T-helper 2 cell treated with Interferon-gamma antibody and Interleukin-4, amounts not matched to agents 100 ng/mL and 5 ng/mL, for 36 hours (primary cell): Measurements from ENCODE around the gene SLC6A5. TPM values are rescaled to one million over a fixed set of nuclear protein-coding genes. Genes with fewer than 3 reads are reported as not detected.

Experiments
- intact Hi-C: fragments of 100-400 bp; cut with micrococcal nuclease; formaldehyde crosslinking; loops from one replicate; pipeline ENCODE4 v1.15.1; 2023
- total RNA-seq: library from RNA; stranded (reverse); gene quantifications from 2 replicates; pipeline ENCODE4 v1.2.3, GENCODE V29; 2022

The SLC6A5 gene
- total RNA-seq, 1 donor from 2014 or later: not detected

DNA sequence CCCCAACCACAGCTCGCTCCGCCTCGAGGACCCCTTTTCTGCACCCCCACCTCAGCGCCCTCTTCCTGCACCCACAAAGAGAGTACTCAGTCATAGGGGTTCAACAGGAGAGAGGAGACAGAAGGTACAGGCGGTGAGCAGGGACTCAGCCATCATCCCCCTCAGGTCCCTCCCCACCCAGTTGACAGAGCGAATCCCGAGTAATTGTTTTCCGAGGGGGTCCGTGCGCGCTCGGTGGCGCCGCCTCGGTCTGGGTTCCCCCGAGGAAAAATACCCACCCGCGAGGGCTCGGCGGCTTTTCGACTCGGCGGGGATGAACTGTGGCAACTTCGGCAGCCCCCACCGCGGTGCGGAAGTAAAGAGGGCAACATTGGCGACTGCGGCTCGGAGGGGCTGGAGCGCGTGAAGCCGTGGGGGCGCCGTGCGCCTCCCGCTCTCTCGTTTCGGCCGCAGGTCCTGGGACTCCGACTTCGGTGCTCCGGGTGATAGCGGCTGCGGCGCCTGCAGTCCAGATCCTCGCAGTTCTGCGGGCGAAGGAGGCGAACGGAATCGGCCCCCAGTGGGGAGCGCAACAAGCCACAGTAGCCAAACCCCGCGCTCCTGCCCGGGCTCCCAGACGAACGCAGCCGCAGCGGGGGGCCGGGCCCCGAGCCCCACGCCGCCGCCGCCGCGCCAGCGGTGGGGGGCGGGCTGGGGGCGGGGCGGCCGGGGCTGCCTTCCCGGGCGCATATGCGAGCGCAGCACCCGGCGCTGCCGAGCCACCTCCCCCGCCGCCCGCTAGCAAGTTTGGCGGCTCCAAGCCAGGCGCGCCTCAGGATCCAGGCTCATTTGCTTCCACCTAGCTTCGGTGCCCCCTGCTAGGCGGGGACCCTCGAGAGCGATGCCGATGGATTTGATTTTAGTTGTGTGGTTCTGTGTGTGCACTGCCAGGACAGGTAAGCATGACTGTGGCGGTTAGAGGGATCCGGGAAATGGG, 69.7 kb downstream of the SLC6A5 start, which contains the start of gene NELL1:
Gene NELL1, plus strand, starts transcription at position 743 of the 976 bp plus-strand sequence.
- intact Hi-C loops: no loop called here

DNA sequence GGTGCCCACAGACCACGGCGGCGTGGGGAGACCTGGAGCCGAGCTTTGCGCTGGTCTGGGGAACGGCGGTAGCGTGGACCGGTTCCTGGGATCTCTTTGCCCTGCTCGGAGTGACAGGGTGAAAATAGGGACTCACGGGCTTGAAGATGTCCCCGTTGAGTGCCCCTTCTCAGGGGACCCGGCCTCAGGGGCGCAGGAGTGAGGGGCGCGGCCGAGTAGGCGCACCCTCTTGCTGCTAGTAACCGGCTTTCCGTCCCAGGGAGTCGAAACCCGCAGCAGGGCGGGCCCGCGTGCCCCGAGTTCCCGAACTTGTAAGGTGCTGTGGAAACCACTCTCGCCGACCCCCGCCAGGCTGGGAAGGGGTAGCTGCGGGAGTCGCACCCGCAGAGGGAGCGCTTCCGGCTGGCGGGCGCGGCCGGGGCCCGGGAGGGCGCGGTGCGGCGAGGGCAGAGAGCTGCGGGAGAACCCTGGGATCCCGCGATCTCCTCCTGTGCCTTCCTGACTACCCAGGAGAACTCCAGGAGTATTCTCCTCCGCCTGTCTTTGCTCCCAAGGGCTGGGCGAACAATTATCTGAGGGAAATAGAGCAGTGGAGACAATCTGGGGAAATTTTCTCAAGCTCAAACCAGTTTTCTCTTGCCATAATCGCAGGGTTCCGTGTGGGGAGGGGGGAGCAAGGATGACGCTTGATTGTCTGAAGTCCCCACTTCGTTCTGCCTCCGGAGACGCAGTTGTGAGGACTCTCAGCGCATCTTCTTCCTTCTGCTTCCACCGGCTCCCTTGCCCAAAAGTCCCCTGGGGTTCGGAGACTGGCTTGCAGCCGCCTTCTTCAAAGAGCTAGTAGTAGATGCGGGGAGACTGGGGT, 70.6 kb downstream of the SLC6A5 start:
- intact Hi-C loops: loop anchor here (5.0 kb wide), 2 partner anchors 73 to 513 kb away; partner anchors contain the start of gene SLC6A5

DNA sequence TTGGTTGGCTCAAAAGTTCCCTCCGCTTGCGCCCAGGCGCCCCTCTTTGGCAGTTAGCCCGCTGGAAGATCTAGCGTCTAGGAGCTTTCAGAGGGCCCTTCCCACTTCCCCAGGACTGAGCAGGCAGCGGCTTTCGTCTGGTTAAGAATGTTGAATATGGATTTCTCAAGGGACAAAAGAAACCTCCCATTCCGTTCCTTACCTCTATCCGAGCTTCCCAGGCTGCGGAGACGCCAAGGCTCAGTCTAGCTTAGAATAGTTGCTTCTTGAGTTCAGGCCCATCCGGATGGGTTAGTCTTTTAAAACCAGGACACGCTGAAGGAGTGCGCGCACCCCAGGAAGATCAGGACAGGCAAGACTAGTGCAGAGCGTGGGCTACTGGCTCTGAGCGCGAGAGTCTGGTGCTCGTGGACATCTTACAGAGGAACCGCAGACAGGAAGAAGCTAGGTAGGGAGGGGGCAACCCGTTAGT, 71.6 kb downstream of the SLC6A5 start:
- intact Hi-C loops: loop anchor here (5.0 kb wide), 2 partner anchors 74 to 514 kb away; partner anchors contain the start of gene SLC6A5

DNA sequence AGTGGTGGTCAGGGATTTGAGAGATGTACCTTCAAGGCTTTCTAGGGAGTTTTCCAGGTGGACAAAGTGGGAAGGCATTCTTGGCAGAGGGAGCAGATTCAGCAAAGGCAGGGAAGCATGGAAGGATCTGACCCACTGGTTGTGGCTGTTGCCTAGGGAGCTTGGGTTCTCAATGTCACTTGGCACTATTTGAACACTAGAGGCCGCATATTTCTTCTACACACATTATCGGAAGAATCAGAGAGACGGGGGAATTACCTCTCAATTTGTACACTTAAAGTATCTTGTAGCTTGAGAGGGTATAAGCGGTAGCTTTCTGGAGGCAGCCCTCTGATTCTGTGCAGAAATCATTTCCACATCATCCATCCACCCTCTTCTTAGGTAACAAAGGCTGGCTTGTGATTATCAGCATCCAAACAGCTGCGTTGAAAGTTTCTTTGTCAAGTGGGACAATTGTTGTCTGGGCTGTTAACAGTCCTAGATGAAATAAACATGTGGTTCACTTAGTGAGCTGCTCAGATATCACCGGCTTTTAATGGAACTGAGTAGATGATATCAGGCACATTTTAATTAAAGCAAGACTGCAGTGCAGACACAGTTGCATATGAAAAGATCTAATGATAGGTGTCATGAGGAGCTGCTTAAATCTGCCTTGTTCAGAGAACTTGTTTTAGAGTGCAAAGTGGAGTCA, 72.6 kb downstream of the SLC6A5 start:
- intact Hi-C loops: loop anchor here (5.0 kb wide), 2 partner anchors 75 to 515 kb away; partner anchors contain the start of gene SLC6A5

DNA sequence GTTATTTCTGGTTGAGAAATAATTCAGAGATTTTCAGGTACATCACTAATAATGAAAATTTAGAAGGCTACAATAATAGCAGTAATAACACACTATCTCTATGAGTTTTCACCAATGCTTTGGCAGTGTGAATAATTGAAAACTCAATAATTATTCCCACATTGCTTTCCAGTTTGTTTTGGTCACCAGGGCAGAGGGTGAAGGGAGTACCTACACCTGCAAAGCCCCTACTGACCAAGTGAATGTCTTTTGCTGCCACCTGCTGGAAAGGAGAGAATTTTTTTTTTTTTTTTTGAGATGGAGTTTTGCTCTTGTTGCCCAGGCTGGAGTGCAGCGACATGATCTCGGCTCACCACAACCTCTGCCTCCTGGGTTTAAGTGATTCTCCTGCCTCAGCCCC, 73.2 kb downstream of the SLC6A5 start:
- intact Hi-C loops: loop anchor here (5.0 kb wide), 2 partner anchors 75 to 515 kb away; partner anchors contain the start of gene SLC6A5

DNA sequence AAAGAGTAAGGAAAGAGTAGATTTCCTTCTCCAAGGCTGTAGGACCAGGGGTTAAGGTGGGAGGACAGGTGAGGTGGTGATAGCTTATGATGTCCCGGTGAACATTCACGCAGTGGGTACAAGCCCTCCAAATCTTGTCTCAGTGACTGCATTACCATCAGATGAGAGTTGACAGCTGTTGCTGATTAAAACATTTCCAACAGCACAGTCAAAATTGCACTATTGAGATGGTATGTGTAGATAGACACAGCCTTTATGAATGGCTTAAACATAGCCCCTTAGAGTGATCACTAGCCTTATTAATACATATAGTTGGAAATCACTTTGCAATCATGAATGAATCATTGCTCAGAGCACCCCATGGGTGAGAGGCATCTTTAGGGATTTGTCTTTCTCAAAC, 77.2 kb downstream of the SLC6A5 start:
- intact Hi-C loops: no loop called here

DNA sequence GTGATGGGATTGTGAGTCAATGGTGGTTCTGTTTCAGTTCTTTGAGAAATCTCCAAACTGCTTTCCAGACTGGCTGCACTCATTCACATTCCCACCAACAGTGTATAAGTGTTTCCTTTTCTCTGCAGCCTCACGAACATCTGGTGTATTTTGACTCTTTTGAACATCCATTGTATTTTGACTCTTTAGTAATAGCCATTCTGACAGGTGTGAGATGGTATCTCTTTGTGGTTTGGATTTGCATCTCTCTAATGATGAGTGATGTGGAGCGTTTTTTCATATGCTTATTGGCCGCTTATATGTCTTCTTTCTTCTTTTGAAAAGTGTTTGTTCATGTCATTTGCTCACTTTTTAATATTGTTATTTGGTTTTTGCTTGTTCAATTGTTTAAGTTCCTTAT, 89.4 kb downstream of the SLC6A5 start:
- intact Hi-C loops: no loop called here

DNA sequence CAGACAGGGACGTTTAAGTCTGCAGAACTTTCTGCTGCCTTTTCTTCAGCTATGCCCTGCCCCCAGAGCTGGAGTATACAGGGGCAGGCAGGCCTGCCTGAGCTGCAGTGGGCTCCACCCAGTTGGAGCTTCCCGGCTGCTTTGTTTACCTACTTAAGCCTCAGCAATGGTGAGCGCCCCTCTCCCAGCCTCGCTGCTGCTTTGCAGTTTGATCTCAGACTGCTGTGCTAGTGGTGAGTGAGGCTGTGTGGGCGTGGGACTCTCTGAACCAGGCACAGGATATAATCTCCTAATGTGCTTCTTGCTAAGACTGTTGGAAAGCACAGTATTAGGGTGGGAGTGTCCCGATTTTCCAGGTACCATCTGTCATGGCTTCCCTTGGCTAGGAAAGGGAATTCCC, 108.5 kb downstream of the SLC6A5 start:
- intact Hi-C loops: no loop called here

Other genes with a start within 250 kb of the SLC6A5 start
- gene HTATIP2, start 235.9 kb upstream of the SLC6A5 start, total RNA-seq: 39.8 and 40.6 TPM in 2 replicates
- gene PRMT3, start 211.9 kb upstream of the SLC6A5 start, total RNA-seq: 21.5 and 21.6 TPM in 2 replicates
- not detected in 2 replicates for gene NELL1, start 70.0 kb downstream of the SLC6A5 start, total RNA-seq